Activated CD4-positive, alpha-beta T cell treated with anti-CD3 and anti-CD28 coated beads for 4 hours (primary cell): Measurements from ENCODE around the gene FRMD4A.
"Not testable (repeated sequence)": the region's sequence is repeated elsewhere in the genome, so short reads cannot be mapped to it uniquely, and the experiment has no call there.

Experiments
- DNase-seq, 2 donors: peaks; one replicate each; pipeline ENCODE4 v3.0.0-alpha.2; 2020

Gene FRMD4A

GRCh38 chr10:13868528-13869294, 462.0 kb downstream of the FRMD4A start:
- no peak for DNase-seq

DNA sequence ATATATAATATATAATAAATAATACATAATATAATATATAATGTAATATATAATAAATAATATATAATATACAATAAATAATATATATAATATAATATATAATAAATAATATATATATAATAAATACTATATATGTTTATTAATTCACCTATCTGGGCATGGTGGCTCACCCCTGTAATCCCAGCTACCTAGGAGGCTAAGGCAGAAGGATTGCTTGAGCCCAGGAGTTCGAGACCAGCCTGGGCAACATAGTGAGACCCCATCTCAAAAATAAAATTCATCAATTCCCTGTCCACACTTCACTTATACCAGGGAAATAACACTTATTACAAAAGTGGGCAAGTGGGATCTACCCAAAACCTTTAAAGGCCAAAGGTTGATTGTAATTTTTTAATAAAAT, 462.9 kb downstream of the FRMD4A start:
- no peak for DNase-seq

- DNase-seq: no peak
Observed at GRCh38 chr10:13865758-13866491, 464.8 kb downstream of the FRMD4A start.

GRCh38 chr10:13865220-13865619, 465.5 kb downstream of the FRMD4A start:
- not testable (repeated sequence) for DNase-seq

GRCh38 chr10:13862546-13863233, 468.0 kb downstream of the FRMD4A start:
- DNase-seq: no peak

DNA sequence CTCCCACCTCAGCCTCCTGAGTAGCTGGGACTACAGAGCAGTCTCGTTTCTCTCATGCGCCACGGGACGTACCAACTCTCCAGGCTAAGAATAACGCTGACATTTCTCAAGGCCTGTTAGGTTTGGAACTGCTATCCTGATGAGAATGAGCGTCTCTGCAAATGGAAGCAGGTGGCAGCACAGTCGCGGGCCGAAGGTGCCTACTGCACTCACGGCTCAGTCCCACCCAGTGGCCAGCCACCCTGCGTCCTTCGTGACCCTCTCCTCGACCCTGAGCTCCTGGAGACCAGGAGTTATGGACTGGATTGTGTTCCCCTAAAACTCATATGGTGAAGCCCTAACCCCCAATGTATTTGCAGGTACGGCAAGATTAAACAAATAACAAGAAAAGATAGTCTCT, 469.8 kb downstream of the FRMD4A start:
- no peak for DNase-seq

DNA sequence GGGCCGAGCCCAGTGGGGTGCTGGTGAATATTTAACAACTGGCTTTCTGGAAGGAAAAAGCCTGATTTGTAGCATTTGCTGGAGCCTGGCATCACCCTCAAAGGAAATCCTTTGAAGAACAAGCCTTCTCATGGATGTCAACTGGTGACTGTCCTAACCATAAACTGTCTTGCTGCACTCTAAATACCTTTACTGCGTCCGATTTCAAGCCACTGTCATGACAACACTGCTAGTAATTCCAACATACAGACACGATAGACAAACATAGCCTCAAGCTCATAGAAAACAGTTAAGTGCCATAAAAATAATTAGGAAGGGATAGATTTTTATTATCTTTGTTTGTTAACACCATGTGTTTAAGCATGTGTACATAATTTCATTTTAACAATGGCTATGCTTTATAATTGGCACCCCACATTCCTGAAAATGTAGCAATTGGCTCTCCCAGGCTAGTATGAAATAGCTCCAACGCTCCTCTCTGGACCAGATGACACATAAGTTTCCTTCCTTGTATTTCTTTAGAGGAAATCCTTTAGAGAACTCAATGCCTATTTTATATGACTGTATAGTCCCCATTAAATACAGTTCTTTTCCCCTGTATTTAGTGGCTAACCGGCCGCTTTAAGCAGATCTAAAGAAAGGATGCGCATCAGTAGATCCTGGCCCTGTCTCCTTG, 470.6 kb downstream of the FRMD4A start:
- no peak for DNase-seq

DNA sequence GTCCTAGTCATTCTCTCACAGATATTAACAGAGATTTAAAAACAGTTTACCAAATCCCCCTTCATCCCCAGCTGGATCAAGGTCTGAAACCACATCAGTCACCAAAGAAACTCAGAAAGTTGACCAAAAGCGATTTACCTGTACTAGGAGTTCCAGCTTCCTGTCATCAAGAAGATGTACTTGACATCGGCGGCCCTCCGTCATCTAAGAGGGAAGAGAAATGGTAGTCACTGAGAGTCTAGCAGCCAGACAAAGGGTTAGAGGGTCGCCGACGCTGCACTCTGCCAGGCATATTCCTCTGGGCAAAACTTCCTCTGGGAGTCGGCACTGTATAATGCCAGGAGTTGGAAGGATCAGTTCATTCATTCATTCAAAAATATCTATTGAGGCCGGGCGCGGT, 472.0 kb downstream of the FRMD4A start:
- DNase-seq: no peak

DNA sequence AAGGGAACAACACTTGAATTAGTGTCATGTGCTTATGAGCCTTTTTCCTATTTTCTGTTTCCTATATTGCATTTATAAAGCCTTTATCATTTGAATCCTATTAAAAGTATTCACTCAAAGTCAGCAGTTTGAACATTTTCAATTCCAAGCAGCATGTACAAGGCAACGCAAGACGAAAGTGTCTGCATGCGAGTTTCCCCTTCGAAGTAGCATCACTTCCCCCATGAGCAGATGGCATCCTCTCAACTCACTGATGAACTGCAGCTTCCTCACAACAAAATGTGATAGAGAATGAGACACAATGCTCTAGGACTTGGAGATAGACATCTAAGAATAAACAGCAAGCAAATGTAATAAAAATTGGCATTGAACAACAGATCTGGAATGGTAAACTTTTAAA, 473.3 kb downstream of the FRMD4A start:
- no peak for DNase-seq

- no peak for DNase-seq
Observed at GRCh38 chr10:13853854-13854253, 476.9 kb downstream of the FRMD4A start.

GRCh38 chr10:13852872-13853271, 477.9 kb downstream of the FRMD4A start:
- no peak for DNase-seq

DNA sequence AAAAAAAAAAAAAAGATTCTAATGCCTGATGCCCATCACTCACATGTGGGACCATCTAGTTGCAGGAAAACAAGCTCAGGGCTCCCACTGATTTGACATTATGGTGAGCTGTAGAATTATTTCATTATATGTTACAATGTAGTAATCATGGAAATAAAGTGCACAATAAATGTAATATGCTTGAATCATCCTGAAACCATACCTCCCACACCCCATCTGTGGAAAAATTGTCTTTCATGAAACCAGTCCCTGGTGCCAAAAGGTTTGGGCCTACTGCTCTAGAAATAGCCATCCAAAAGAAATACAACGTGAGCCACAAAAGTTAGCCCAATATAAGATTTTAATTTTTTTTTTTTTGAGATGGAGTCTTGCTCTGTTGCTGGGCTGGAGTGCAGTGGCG, 478.8 kb downstream of the FRMD4A start:
- DNase-seq: no peak

DNA sequence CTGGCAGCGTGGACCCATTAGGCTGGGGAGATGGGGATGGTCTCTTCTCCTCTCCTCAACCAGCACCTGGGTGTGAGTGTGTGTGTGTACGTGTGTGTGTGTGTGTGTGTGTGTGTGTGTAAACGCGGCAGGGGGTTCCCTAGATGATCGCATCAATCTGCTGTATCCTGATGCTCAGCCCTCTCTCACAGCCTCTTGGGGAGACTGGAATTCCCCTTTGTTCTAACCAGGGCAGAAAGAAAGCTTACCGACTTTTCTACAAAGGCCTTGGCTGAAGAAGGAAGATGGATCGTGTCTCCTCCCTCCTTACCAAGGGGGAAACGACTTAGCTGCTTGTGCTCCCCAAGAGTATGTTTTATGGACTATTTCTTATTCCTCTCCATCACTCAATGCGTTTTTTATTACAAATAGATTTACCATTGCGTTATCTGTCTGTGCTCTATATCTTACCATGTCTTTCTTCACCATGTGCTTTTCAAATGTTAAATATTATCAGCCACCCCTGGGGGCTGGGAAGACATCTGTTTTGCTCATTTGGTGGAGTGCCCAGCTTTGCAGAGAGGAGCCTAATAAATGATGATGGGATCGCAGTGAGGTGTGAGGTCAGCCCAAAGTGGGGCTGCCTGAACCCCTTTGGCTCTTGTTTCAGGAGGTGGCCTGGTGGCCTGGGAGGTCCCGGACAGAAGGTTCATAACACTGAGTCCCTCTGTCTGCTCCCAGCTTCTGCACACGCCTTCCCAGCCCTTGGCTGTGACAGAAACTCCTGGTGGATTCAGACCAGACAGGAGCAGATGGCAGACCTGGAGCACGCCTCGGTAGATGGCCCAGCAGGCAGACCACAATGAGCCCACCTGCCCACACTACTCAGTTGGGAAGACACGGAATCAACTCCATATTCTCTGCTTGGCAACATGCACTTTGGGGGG, 481.9 kb downstream of the FRMD4A start:
- no peak for DNase-seq

GRCh38 chr10:13847201-13847631, 483.5 kb downstream of the FRMD4A start:
- no peak for DNase-seq

DNA sequence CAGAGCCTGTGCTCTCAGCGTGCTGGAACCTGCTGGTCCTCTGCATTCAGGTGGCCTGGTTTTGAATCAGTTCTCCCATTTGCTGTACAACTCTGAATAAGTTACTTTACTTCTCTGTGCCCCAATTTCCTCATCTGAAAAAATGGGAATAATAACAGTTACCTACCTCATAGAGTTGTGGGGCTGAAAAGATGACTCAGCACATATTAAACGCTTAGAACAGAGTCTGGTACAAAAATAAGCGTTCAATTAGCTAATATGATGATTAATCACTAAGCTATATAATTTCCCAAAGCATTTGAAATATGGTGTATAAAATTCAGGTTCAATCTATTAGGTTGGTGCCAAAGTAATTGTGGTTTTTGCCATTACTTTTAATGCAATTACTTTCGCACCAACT, 484.8 kb downstream of the FRMD4A start:
- no peak for DNase-seq

GRCh38 chr10:13844651-13845050, 486.1 kb downstream of the FRMD4A start:
- no peak for DNase-seq

DNA sequence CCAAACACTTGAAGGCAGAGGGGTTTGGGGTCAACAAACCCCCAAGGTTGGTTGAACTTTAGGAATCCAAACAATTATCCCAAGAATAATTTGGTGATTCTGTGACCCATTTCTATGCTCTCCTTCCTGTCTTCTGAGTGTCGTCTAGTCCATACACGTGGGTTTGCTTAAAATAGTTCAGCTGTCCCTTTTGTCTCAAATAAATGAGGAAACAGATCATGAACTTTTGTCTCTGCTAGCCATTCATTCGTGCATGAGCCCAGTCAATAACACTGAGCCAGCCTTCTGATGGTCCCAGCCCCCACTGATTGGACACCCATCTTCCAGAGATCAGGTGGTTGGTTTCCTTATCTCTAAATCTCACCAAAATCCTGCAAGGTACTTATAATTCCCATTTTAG, 488.6 kb downstream of the FRMD4A start:
- no peak for DNase-seq

DNA sequence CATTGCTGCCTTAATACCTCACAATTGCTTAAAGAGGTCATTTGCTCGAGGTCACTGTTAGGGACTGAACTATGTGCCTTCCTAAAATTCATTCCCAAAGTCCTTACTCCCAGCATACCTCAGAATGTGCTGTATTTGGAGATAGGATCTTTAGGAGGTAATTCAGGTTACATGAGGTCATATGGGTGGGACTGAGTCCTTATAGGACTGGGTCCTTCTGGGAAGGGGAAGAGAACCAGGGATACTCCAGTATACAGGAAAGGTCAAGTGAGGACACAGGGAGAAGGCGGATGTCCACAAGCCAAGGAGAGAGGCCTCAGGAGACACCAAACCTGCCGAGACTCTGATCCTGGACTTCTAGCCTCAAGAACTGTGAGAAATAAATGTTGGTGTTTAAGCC, 490.7 kb downstream of the FRMD4A start:
- DNase-seq: no peak

DNA sequence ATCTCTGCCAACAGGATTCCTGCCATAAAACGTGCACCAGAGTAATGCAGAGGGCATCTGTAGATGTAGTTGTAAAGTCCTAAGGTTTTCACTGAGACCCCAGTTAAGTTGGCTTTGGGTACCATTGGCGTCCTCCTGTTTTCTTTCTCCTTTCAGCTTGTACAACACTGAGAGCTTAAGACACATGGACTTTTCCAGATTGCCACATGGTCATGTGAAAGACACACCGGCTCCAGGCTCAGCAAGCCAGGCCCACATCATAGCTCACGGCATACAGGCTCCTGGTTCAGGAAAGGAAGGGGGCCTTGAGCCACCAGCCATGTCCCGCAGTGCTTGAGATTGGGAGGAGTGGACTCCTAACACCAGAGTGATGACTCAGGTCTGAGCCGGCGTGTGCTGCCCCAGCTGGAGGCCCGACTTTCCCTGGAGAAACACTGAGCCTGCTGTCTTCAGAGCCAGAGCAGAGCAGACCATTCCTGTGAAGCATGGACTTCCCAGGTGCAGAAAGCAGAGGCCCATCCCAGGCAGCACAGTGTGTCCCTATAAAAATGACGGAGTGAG, 491.2 kb downstream of the FRMD4A start:
- no peak for DNase-seq

- no peak for DNase-seq
Observed at GRCh38 chr10:13839030-13839429, 491.7 kb downstream of the FRMD4A start.

DNA sequence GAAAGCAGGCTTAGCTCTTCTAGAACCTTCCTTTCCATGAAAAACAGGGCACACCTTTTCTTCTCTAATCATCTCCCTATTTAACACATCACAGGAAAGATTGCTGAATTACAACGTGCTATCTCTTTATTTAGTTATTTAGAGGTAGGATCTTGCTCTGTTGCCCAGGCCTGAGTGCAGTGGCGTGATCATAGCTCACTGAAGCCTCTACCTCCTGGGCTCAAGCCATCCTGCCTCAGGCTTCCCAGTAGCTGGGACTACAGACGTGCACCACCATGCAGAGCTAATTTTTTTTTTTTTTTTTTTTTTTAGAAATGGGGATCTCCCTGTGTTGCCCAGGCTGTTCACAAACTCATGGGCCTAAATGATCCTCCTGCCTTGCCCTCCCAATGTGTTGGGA, 492.8 kb downstream of the FRMD4A start:
- no peak for DNase-seq
